Caki2 (cell line): ENCODE measurements around the gene MAST1. TPM values are rescaled to one million over a fixed set of nuclear protein-coding genes. Genes with fewer than 3 reads are reported as not detected.
"Not testable (repeated sequence)": the region's sequence is repeated elsewhere in the genome, so short reads cannot be mapped to it uniquely, and the experiment has no call there.

Source experiments
- DNase-seq: peaks from one replicate; pipeline ENCODE4 v3.0.0-alpha.2; 2015; ENCODE audit warnings: low read depth
- in situ Hi-C: cut with HindIII; loops from 2 replicates; pipeline ENCODE4 v1.10.0; 2016; ENCODE audit warnings: low sequenced_read_pairs, low pct_unique_long_range_greater_than_20kb, mixed read lengths
- total RNA-seq: library from RNA; depleted of rRNA; stranded (reverse); fragments of >200 nt; shearing (Covaris generic); gene quantifications from 2 replicates; pipeline ENCODE4 v1.2.3, GENCODE V29; 2014; ENCODE audit warnings: low replicate concordance

MAST1 gene
- total RNA-seq, 1 experiment from 2014 or later = 1.8 TPM

GRCh38 chr19:12884926-12885748, 46.8 kb downstream of the MAST1 start:
- DNase-seq = no peak
- in situ Hi-C loops = no loop called here

- in situ Hi-C loops = no loop called here
Observed at GRCh38 chr19:12885749-12886650, 47.7 kb downstream of the MAST1 start.

GRCh38 chr19:12886651-12886968, 48.3 kb downstream of the MAST1 start:
- DNase-seq = no peak
- in situ Hi-C loops = no loop called here

More at GRCh38 chr19:12885749-12886650, 47.7 kb downstream of the MAST1 start:
- no peak for DNase-seq

GRCh38 chr19:12886969-12887747, 48.8 kb downstream of the MAST1 start, which contains the start of gene KLF1:
Gene KLF1 (minus strand): TSS chr19:12887201. CDS start chr19:12887140, 61 bp downstream.
- in situ Hi-C loops = no loop called here
- no peak for DNase-seq

- in situ Hi-C loops = no loop called here
Observed at GRCh38 chr19:12888006-12888603, 49.8 kb downstream of the MAST1 start.

GRCh38 chr19:12890299-12890786, 52.0 kb downstream of the MAST1 start:
- DNase-seq, in situ Hi-C loops: not testable (repeated sequence)

More at GRCh38 chr19:12888006-12888603, 49.8 kb downstream of the MAST1 start:
- no peak for DNase-seq

GRCh38 chr19:12890787-12891552, 52.7 kb downstream of the MAST1 start, which contains the start of gene GCDH:
Gene GCDH (plus strand): TSS chr19:12891160. CDS start chr19:12891305, 145 bp downstream.
- peak; percentile 100 for DNase-seq
- in situ Hi-C loops = no loop called here

- in situ Hi-C loops = no loop called here
- no peak for DNase-seq
Observed at GRCh38 chr19:12891553-12892021, 53.3 kb downstream of the MAST1 start.

- in situ Hi-C loops = no loop called here
- DNase-seq = no peak
Observed at GRCh38 chr19:12893582-12893981, 55.3 kb downstream of the MAST1 start.

GRCh38 chr19:12896460-12896859, 58.1 kb downstream of the MAST1 start:
- DNase-seq = no peak
- in situ Hi-C loops = no loop called here

- in situ Hi-C loops = no loop called here
- DNase-seq = no peak
Observed at GRCh38 chr19:12899891-12900518, 61.7 kb downstream of the MAST1 start.

GRCh38 chr19:12907166-12907565, 68.9 kb downstream of the MAST1 start:
- in situ Hi-C loops = no loop called here
- no peak for DNase-seq

GRCh38 chr19:12912571-12912970, 74.3 kb downstream of the MAST1 start:
- in situ Hi-C loops = no loop called here
- DNase-seq = no peak

GRCh38 chr19:12913011-12913561, 74.8 kb downstream of the MAST1 start:
- no peak for DNase-seq
- in situ Hi-C loops = no loop called here

- in situ Hi-C loops = no loop called here
- no peak for DNase-seq
Observed at GRCh38 chr19:12913851-12914690, 75.8 kb downstream of the MAST1 start.
